GM12801 (cell line): Measurements from ENCODE around the gene RNF144B.

Experiments used
- TF ChIP-seq, protein P1 (sequence below): IDR thresholded peaks from one replicate; pipeline ENCODE4 v1.5.1; 2011; ENCODE audit warnings: control low read depth; ENCODE audit not compliant: insufficient read length; ENCODE audit errors: extremely low read depth

RNF144B gene

DNA sequence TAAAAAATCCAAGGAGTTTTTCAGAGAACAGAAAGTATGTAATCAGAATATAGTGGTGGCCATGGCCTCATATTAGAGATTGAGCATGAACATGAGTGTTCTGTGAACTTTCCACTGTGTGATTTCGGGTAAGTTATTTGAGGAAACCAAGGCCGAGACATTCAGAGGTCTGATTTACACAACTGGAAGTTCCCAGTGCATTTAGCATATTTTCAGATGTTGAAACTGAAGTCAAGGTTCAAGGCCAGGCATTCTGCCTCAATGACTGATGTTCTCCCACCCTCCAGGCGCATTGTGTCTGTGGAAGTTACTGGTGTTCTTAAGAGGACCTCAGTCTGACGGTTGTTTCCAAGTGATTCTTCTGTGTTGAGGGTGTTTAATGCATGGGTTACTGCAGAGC is 26.2 kb downstream of the RNF144B start:
- TF ChIP-seq, protein P1, sequence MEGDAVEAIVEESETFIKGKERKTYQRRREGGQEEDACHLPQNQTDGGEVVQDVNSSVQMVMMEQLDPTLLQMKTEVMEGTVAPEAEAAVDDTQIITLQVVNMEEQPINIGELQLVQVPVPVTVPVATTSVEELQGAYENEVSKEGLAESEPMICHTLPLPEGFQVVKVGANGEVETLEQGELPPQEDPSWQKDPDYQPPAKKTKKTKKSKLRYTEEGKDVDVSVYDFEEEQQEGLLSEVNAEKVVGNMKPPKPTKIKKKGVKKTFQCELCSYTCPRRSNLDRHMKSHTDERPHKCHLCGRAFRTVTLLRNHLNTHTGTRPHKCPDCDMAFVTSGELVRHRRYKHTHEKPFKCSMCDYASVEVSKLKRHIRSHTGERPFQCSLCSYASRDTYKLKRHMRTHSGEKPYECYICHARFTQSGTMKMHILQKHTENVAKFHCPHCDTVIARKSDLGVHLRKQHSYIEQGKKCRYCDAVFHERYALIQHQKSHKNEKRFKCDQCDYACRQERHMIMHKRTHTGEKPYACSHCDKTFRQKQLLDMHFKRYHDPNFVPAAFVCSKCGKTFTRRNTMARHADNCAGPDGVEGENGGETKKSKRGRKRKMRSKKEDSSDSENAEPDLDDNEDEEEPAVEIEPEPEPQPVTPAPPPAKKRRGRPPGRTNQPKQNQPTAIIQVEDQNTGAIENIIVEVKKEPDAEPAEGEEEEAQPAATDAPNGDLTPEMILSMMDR, result no peak

DNA sequence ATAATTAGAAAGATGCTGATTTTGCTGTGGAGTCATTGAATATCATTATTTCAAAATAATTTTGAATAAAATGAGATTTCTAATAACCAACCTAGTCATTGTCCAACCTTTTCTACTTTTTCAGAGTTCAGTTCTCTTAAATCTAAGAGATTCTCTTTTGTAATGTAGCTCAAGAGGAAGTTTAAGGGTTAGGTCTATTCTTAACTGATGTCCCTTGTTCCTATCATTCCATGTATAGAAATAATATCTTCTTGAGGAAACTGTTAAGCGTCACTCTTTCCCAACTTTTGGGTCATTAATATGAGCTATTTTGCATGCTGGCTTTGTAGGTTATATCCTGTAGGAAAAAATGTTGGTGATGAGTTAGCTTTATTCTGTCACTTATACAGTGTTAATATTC is 27.0 kb downstream of the RNF144B start:
- TF ChIP-seq, protein P1, result no peak

GRCh38 chr6:18415207-18415606 is 28.1 kb downstream of the RNF144B start:
- TF ChIP-seq, protein P1, result no peak

DNA sequence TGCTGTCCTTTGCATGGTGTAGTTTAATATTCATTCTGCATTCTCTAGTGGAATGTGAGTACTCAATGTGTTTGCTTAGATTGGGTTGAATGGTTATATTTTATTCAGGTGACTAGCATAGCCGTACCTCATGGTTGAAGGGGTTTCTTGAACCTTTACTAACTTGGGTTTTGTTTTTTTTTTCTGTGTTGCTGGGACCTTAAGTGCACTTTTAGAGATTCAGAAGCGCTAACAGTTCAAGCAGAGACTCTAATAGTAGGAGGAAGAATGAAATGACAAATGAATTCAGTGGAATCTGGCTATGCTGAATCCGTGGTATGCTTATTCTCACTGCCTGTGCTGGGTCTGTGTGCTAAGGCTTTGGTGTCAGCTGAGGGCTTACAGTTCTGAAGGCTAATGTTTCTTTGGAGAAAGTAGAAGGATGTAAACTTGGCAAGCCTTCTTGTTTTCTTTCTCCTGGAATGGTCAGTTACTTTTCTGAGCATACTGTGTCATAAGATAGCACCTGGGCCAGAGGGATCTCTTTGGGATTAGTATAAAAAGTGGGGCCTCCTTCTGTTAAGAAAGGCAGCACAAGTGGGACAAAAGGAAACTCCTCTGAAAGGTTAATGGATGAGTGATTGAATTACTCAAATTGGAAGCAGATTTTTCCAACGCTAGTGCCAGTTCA is 28.7 kb downstream of the RNF144B start:
- TF ChIP-seq, protein P1, result no peak

- TF ChIP-seq, protein P1, result no peak
Observed at GRCh38 chr6:18416341-18416679, 29.2 kb downstream of the RNF144B start.

DNA sequence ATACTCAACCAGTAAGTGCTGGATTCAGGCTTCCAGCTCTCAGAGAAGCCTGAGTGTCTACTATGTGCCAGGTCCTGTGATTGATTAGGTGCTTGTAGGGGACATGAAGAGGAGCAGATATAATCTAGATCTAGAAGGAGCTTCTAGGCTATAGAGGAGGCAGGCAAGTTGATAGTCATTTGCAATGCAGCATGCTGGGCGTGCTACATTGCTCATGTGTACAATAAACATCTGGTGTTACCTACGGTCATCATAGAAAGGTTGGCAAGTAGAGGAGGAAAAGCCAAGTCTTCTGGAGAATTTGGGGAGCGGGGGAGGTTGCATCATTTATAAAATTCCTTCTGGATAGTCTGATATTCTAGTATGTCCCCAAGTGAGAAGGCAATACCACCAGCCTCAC is 33.2 kb downstream of the RNF144B start:
- TF ChIP-seq, protein P1, result no peak

GRCh38 chr6:18422136-18422535 is 35.0 kb downstream of the RNF144B start:
- TF ChIP-seq, protein P1, result no peak

DNA sequence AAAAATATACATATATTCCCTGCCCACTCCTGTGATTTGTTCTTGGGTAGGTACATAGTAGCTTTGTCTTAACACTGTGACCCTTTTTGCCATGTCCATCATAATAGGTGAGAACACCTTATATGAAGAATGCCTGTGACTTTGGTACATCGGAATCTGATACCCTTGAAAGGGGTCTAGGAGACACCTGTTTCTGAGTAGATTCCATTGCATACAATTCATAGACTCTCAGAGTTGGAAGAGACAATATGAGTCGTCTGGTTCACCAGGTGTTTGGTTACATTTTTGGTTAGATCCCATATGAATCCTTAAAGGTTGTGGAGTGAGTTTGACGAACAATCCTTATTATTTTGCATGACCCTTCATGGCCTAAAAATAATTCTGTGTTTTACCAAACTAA is 36.3 kb downstream of the RNF144B start:
- TF ChIP-seq, protein P1, result no peak
